HG02763 (cell line): ENCODE data around the gene TFG.
A peak's percentile ranks its signal among the peaks of the same experiment; 100 is the strongest.

Source experiments
- ATAC-seq: cut with Tn5 transposase; IDR thresholded peaks from one replicate; pipeline ENCODE4 v1.9.1; 2021; ENCODE audit warnings: mild to moderate bottlenecking, moderate library complexity; ENCODE audit not compliant: unreplicated experiment

The TFG gene

GRCh38 chr3:100703865-100704264 lies 5.4 kb upstream of the TFG start:
- ATAC-seq, result no peak

- ATAC-seq, result no peak
Observed at GRCh38 chr3:100706365-100706764, 2.9 kb upstream of the TFG start.

GRCh38 chr3:100708644-100708988 lies 678 bp upstream of the TFG start:
- ATAC-seq, result no peak

- no peak for ATAC-seq
Observed at GRCh38 chr3:100709842-100710260, 557 bp downstream of the TFG start.

GRCh38 chr3:100710261-100710968 lies 1.1 kb downstream of the TFG start:
- ATAC-seq, result peak; percentile 29

GRCh38 chr3:100715176-100715575 lies 5.9 kb downstream of the TFG start:
- ATAC-seq, result no peak

- no peak for ATAC-seq
Observed at GRCh38 chr3:100717063-100717462, 7.8 kb downstream of the TFG start.

- ATAC-seq, result no peak
Observed at GRCh38 chr3:100717637-100718487, 8.6 kb downstream of the TFG start.

GRCh38 chr3:100719136-100719535 lies 9.8 kb downstream of the TFG start:
- ATAC-seq, result no peak

GRCh38 chr3:100720426-100720825 lies 11.1 kb downstream of the TFG start:
- ATAC-seq, result no peak

GRCh38 chr3:100725935-100726513 lies 16.7 kb downstream of the TFG start:
- ATAC-seq, result no peak

GRCh38 chr3:100726706-100727105 lies 17.4 kb downstream of the TFG start:
- ATAC-seq, result no peak

- ATAC-seq, result peak; percentile 57
Observed at GRCh38 chr3:100730524-100730923, 21.2 kb downstream of the TFG start.

- ATAC-seq, result no peak
Observed at GRCh38 chr3:100732435-100732834, 23.1 kb downstream of the TFG start.

GRCh38 chr3:100737334-100737733 lies 28.0 kb downstream of the TFG start:
- no peak for ATAC-seq

GRCh38 chr3:100740207-100740606 lies 30.9 kb downstream of the TFG start:
- ATAC-seq, result no peak

- no peak for ATAC-seq
Observed at GRCh38 chr3:100743535-100743934, 34.2 kb downstream of the TFG start.

- no peak for ATAC-seq
Observed at GRCh38 chr3:100744671-100745070, 35.4 kb downstream of the TFG start.

GRCh38 chr3:100745617-100746016 lies 36.3 kb downstream of the TFG start:
- ATAC-seq, result no peak

- ATAC-seq, result no peak
Observed at GRCh38 chr3:100746092-100746491, 36.8 kb downstream of the TFG start.

- no peak for ATAC-seq
Observed at GRCh38 chr3:100748220-100748619, 38.9 kb downstream of the TFG start.

- ATAC-seq, result no peak
Observed at GRCh38 chr3:100748967-100749366, 39.7 kb downstream of the TFG start.
